Measurements from ENCODE around the gene APLF. TPM values are rescaled to one million over a fixed set of nuclear protein-coding genes. Genes with fewer than 3 reads are reported as not detected.
A peak's percentile ranks its signal among the peaks of the same experiment; 100 is the strongest.

The APLF gene
- total and polyA plus RNA-seq, 10 of the 15 experiments (the other 5 are each of a cell fraction or from before 2014, with no cell fraction given) = 0.66 to 2.8 (median 1.8) TPM

- ChIA-PET POLR2A (no interaction called here), RAD21 (ENCODE audit: unreplicated experiment) (no interaction called here), CTCF (no interaction called here), SMC1A (ENCODE audit: uncharacterized antibody, unreplicated experiment) (interaction anchor here (1.5 kb wide), 1 partner anchor 23 kb away, joined by 5 read pairs; no protein-coding TSS in a partner anchor)
- H3K4me1 ChIP-seq (ENCODE audit: control insufficient read depth, insufficient read depth, low read length) = peaks cover 18% of the 10 kb centered on the region
- no peaks in the 10 kb centered on the region for H3K36me3 ChIP-seq (ENCODE audit: control insufficient read depth in 2 of 2, insufficient read depth in 2 of 2, low read length in 1 of 2)
- TF ChIP-seq NFYB (IDR thresholded peaks at IDR 0.05; ENCODE audit: insufficient read depth, low read depth, low read length) = peak; percentile 91
- no peak for TF ChIP-seq ZNF207 (IDR thresholded peaks at IDR 0.05; ENCODE audit: borderline replicate concordance)
- BruUV-seq (replicated peaks) = no TSS peak
- H3K9ac ChIP-seq (ENCODE audit: control insufficient read depth, insufficient read depth, low read length) = no peak overlapping the region
- no peak overlapping the region for H3K4me2 ChIP-seq (ENCODE audit: control insufficient read depth, insufficient read depth)
- no peak overlapping the region for H3K4me3 ChIP-seq
- FAIRE-seq (no peak), ATAC-seq (peak; percentile 51), DNase-seq (ENCODE audit: low read depth, low spot score) (no peak)
- H4K20me1 ChIP-seq (ENCODE audit: control insufficient read depth, insufficient read depth) = no peaks in the 10 kb centered on the region
- in situ Hi-C loops (cut with MboI) (loop anchor here (25.0 kb wide), 1 partner anchor 1998 kb away; the partner anchor contains the start of gene MEIS1), intact Hi-C loops (cut with micrococcal nuclease; ENCODE audit: unreplicated experiment) (no loop called here)
- H3K27me3 ChIP-seq (replicated peaks in 1 of 2; ENCODE audit: control insufficient read depth in 2 of 2, insufficient read depth in 2 of 2, low read length in 1 of 2) = no peaks in the 10 kb centered on the region
- no peaks in the 10 kb centered on the region; the same call in 1 of the 2 replicates for H3K79me2 ChIP-seq (ENCODE audit: control insufficient read depth, insufficient read depth, low read length)
- peak overlapping the region; percentile 67 for H2AFZ ChIP-seq (ENCODE audit: control insufficient read depth, low read depth, low read length)
- H3K9me3 ChIP-seq (replicated peaks; ENCODE audit: control insufficient read depth, insufficient read depth, low read length) = no peaks in the 10 kb centered on the region; the same call in 2 of the 3 replicates
- no peak overlapping the region for H3K27ac ChIP-seq (ENCODE audit: control insufficient read depth, insufficient read depth)
Observed at GRCh38 chr2:68434981-68435380, 32.4 kb upstream of the APLF start.

- Histone ChIP-seq H2AFZ (ENCODE audit: control insufficient read depth, low read depth, low read length) (no peak overlapping the region; the same call in 1 of the 2 replicates), H3K79me2 (ENCODE audit: control insufficient read depth, insufficient read depth, low read length) (peaks cover 3% of the 10 kb centered on the region), H4K20me1 (ENCODE audit: control insufficient read depth, insufficient read depth) (no peaks in the 10 kb centered on the region), H3K27me3 (replicated peaks in 1 of 2; ENCODE audit: control insufficient read depth in 2 of 2, insufficient read depth in 2 of 2, low read length in 1 of 2) (no peaks in the 10 kb centered on the region), H3K9ac (ENCODE audit: control insufficient read depth, insufficient read depth, low read length) (no peak overlapping the region), H3K4me1 (ENCODE audit: control insufficient read depth, insufficient read depth, low read length) (peaks cover 24% of the 10 kb centered on the region), H3K27ac (ENCODE audit: control insufficient read depth, insufficient read depth) (no peak overlapping the region), H3K4me2 (ENCODE audit: control insufficient read depth, insufficient read depth) (no peak overlapping the region), H3K4me3 (no peak overlapping the region), H3K9me3 (replicated peaks; ENCODE audit: control insufficient read depth, insufficient read depth, low read length) (no peaks in the 10 kb centered on the region; the same call in 2 of the 3 replicates), H3K36me3 (ENCODE audit: control insufficient read depth in 2 of 2, insufficient read depth in 2 of 2, low read length in 1 of 2) (no peaks in the 10 kb centered on the region)
- intact Hi-C loops (cut with micrococcal nuclease; ENCODE audit: unreplicated experiment) (no loop called here), in situ Hi-C loops (cut with MboI) (loop anchor here (25.0 kb wide), 1 partner anchor 1998 kb away; the partner anchor contains the start of gene MEIS1)
- no peak for FAIRE-seq
- DNase-seq (ENCODE audit: low read depth, low spot score) = no peak
- ATAC-seq = no peak
- BruUV-seq (replicated peaks) = no TSS peak
- ChIA-PET POLR2A (interaction anchor here (1.0 to 1.6 kb wide), 4 partner anchors 10 to 47 kb away, joined by 3 to 5 read pairs (median 3); no protein-coding TSS in a partner anchor), CTCF (interaction anchor here (1.0 to 1.3 kb wide), 2 partner anchors 9 to 47 kb away, joined by 3 to 8 read pairs; no protein-coding TSS in a partner anchor), SMC1A (ENCODE audit: uncharacterized antibody, unreplicated experiment) (interaction anchor here (0.9 to 9.4 kb wide), 12 partner anchors 8 to 73 kb away, joined by 3 to 200 read pairs (median 5); no protein-coding TSS in a partner anchor), RAD21 (ENCODE audit: unreplicated experiment) (interaction anchor here (0.9 to 2.0 kb wide), 5 partner anchors 8 to 68 kb away, joined by 3 to 9 read pairs (median 5); no protein-coding TSS in a partner anchor)
- TF ChIP-seq IKZF1 (conservative IDR thresholded peaks at IDR 0.05) = no peak
- TF ChIP-seq MTA3 (IDR thresholded peaks at IDR 0.05; ENCODE audit: borderline replicate concordance, low read length) = no peak
- TF ChIP-seq PKNOX1 (IDR thresholded peaks at IDR 0.05) = 0 out of 2 replicates have a peak, but pooled peaks have one; percentile 8
- no peak for TF ChIP-seq BCL11A (IDR thresholded peaks at IDR 0.05; ENCODE audit: low read depth, low read length)
- no peak for TF ChIP-seq HDAC6 (IDR thresholded peaks at IDR 0.05; ENCODE audit: unreplicated experiment)
- TF ChIP-seq CBX5 (IDR thresholded peaks at IDR 0.05; ENCODE audit: low read depth) = no peak
- no peak for TF ChIP-seq HDGF (IDR thresholded peaks at IDR 0.05)
- TF ChIP-seq KDM1A (IDR thresholded peaks at IDR 0.05; ENCODE audit: borderline replicate concordance) = no peak
- TF ChIP-seq SREBF1 (IDR thresholded peaks at IDR 0.05; ENCODE audit: low read length) = no peak
Observed at GRCh38 chr2:68435615-68436014, 31.8 kb upstream of the APLF start.

Data from GM12878 (cell line).